Measurements from ENCODE around the gene IRF4.
"Not testable (repeated sequence)": the region's sequence is repeated elsewhere in the genome, so short reads cannot be mapped to it uniquely, and the experiment has no call there.

IRF4 gene

DNA sequence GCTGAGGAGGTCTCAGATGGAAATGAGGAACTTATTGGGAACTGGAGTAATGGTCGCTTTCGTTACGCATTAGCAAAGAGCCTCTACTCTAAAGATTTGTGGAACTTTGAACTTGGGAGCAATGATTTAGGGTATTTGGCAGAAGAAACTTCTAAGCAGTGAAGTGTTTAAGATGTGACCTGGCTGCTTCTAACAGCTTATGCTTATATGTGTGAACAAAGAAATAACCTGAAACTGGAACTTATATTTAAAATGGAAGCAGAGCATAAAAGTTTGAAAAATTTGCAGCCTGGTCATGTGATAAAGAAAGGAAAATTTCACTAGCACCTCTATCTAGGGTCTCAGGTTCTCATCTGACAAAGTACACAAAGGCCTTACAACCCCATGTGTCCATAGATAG lies 23.5 kb downstream of the IRF4 start:
- in situ Hi-C loops (cut with MboI; ENCODE audit: low sequenced_read_pairs) = no loop called here

- in situ Hi-C loops (cut with MboI; ENCODE audit: low sequenced_read_pairs) = no loop called here
These were observed 29.7 kb downstream of the IRF4 start for GRCh38 chr6:421211-421610.

DNA sequence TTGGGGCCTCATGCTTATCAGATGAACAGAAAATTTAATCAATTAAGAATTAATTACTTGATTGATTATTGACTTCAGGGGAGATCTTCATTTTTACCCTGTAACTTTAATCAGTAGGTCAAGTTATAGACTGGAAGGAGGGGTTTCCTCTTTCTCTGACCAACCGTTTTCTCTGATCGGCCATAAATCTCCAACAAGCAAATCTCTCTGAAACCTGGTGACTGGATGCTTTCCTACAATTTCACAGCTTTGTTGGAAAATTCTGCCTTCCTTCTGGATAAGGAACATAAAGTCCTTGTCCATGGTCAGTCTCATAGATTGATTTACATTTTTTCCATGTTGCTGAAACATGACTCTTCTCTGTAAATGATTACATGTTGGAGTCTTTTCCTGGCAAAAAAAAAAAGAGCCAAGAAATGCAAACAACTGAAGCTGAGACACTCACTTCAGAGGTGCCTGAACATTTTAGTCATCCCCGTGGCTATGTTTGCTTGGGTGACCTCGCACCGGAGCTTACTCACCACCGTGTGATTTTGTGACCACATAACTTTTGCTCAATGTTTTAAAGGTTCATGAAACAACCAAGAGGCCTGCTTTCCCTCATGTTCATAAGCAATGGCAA lies 31.0 kb downstream of the IRF4 start:
- in situ Hi-C loops (cut with MboI; ENCODE audit: low sequenced_read_pairs) = no loop called here

- in situ Hi-C loops (cut with MboI; ENCODE audit: low sequenced_read_pairs) = no loop called here
These were observed 31.7 kb downstream of the IRF4 start for GRCh38 chr6:423055-423798.

DNA sequence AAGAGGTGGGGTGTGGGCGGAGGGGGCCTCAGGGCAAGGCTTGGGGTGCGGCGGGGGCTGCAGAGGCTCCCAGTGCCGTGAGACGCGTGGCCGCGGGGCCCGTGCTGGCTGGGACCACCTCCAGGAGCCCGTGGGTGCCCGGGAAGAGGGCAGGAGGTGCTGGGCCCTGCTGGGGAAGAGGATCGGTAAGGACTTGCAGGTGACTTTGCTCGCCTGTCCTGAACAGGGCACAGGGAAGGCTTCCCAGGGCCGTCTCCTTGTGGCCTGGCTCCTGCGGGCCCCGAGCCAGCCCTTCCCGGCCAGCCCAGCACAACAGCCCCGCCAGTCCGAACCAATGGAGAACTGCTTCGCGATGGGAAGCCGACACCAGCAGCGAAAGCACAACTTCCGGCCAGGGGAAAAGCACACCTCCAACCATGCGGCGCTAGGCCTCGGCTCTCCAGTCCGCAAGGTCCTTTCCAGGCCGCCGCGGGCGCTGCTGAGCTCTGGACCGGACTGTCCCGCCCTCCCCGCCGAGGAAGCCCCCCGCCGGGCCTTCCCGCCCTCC lies 32.3 kb downstream of the IRF4 start:
- in situ Hi-C loops (cut with MboI; ENCODE audit: low sequenced_read_pairs) = no loop called here

DNA sequence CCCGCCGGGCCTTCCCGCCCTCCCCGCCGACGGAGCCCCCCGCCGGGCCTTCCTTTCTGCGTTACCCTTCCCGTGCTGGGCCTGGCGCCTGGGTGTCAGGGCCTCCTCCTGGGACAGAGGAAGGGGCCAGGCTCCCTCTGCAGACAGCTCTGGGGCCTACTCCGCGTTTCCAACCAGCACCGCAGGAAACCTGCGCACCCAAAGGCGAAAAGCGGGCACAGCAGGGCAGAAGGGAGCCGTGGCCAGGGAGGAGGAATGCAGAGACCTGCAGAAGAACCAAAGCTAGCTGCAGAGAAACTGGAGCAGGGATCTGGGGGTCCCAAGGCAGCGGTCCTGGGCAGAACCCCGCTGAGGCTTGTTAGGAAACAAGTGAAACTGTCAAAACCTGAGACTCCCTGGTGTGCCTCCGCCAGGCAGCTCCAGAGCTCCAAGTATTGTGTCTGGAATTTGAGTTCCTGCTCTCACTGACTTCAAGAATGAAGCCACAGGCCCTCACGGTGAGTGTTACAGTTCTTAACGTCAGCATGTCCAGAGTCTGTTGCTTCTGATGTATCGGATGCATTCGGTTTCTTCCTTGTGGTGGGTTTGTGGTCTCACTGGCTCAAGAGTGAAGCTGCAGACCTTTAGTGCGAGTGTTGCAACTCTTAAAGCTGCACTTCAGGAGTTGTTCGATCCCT lies 33.3 kb downstream of the IRF4 start:
- in situ Hi-C loops (cut with MboI; ENCODE audit: low sequenced_read_pairs) = no loop called here

DNA sequence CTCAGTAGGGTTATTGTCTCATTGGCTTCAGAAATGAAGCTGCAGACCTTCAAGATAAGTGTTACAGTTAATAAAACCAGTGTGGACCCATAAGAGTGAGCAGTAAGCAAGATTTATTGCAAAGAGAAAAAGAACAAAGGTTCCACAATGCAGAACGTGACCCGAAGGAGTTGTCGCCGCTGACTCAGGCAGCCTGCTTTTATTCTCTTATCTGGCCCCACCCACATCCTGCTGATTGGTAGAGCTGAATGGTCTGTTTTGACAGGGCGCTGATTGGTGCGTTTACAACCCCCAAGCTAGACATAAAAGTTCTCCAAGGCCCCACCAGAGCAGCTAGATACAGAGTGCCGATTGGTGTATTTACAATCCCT lies 33.9 kb downstream of the IRF4 start:
- in situ Hi-C loops (cut with MboI; ENCODE audit: low sequenced_read_pairs) = not testable (repeated sequence)

GRCh38 chr6:426198-426738 lies 34.7 kb downstream of the IRF4 start:
- in situ Hi-C loops (cut with MboI; ENCODE audit: low sequenced_read_pairs) = not testable (repeated sequence)

DNA sequence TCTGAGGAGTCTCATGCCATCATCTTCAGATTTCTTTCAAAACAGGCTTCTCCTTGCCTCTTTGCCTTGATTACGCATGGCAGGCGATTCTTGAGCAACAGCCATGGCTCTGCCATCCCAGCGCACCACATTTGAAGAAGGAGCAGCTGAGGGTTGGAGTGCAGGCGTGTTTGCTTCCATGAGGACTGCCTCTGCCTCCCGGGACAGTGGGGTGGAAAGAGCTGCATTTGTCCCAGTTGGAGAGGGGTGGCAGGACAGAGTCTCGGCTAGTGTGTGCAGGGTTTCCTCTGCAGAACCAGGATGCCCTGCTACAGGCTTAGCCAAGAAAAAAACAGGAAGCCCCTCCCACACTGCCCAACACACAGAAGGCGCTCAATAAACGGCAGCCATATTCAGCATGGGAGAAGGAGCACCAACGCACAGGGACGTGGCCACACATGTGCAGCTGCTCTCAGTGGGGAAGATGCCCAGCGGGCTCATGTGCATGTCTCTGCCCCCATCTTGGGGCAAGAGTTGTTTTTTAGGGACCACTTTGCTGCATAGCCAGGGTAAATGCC lies 36.6 kb downstream of the IRF4 start:
- in situ Hi-C loops (cut with MboI; ENCODE audit: low sequenced_read_pairs) = no loop called here

DNA sequence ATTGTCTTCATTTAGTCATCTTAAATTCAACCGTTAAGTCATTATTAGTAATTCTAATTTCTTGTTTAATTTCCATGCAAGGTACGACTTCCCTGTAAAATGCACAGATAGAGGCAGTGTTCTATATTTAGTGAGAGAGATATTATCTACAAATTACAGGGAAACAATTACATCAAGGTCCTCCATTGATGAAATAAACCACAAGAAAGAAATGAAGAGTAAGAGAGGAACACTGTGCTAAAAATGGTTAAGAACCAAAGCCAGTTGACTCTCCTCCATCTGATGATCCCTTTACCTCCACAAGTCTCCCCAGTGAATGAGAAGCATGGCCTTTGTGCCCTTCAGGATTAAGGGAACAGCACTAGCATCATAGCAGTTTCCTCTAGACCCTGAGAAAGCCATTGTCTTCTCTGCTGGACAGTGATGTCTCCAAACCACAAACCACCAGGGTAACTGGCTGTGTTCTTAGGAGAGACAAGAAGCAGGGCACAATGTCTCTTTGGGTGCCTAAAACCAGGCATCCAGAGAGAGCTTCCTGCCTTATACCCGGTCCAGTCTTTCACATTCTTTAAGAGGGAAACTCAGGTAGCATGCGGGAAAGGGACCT lies 38.1 kb downstream of the IRF4 start:
- in situ Hi-C loops (cut with MboI; ENCODE audit: low sequenced_read_pairs) = no loop called here

GRCh38 chr6:431504-431903 lies 40.0 kb downstream of the IRF4 start:
- in situ Hi-C loops (cut with MboI; ENCODE audit: low sequenced_read_pairs) = no loop called here

DNA sequence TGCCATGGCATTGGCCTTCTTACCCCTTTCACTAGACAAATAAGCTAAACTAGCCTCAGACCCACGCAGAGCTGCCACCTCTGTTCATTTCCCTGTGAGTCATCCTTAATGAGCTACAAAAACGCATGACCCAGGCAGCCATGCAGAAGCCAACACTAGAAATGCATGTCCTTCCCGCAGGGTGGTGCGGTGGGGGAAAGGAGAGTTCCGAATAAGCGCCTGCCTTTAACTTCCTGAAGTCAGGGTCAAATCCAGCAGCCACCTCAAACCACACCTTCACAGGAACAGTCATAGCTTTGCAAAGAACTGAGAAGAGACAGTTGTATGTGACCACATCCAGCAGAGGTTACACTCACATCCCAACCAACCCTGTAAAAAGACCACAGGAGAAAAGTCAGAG lies 40.4 kb downstream of the IRF4 start:
- in situ Hi-C loops (cut with MboI; ENCODE audit: low sequenced_read_pairs) = no loop called here

DNA sequence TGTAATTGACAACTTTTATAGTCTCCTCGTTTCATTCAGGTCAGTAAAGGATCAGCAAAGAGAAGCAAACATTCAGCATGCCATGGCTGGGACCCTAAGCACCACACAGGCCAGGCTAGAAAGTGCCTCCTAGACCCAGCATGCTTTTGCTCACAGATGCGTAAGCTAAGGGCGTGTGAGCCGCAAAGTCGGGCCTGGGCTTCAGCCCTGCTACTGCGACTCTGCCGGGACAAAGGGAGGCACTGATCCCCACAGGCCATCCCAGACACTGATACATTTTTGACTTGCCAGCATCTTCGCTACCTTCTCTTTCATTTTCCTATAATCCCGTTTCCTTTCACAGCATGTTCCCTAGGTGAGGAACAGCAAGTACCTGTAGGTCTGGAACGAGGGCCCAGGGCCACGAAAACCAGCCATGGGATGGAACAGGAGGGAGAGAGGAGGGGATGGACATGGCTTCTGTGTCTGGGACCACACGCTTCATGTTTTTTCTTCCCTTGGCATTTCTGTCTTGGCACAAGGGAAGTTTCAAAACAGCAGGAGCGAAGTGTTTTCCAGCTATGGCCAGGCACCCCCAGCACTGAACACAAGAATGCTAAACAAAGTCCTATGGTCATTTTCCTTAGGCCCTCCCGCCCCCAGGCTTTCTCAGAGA lies 42.6 kb downstream of the IRF4 start:
- in situ Hi-C loops (cut with MboI; ENCODE audit: low sequenced_read_pairs) = no loop called here

DNA sequence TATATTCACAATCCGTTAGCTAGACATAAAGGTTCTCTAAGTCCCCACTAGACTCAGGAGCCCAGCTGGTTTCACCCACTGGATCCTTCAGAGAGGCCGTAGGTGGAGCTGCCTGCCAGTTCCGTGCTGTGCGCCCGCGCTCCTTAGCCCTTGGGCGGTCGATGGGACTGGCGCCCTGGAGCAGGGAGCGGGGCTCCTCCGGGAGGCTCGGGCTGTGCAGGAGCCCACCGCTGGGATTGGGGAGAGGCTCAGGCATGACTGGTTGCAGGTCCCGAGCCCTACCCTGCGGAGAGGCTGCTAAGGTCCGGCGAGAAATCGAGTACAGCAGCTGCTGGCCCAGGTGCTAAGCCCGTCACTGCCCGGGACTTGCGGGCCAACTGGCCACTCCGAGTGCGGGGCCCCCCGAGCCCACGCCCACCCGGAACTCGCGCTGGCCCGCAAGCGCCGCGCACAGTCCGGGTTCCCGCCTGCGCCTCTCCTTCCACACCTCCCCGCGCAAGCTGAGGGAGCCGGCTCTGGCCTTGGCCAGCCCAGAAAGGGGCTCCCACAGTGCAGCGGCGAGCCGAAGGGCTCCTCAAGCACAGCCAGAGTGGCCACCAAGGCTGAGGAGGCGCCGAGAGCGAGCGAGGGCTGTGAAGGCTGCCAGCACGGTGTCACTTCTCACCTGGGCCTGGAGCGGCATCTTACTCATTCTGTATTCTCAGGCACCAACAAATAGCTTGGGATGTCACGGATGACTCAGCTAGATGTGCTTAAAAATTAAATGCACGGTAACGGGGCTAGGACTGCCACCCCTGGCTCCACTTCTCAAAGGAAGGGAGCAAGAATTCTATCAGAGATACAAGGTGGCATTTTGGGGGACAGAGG lies 44.1 kb downstream of the IRF4 start:
- in situ Hi-C loops (cut with MboI; ENCODE audit: low sequenced_read_pairs) = no loop called here

DNA sequence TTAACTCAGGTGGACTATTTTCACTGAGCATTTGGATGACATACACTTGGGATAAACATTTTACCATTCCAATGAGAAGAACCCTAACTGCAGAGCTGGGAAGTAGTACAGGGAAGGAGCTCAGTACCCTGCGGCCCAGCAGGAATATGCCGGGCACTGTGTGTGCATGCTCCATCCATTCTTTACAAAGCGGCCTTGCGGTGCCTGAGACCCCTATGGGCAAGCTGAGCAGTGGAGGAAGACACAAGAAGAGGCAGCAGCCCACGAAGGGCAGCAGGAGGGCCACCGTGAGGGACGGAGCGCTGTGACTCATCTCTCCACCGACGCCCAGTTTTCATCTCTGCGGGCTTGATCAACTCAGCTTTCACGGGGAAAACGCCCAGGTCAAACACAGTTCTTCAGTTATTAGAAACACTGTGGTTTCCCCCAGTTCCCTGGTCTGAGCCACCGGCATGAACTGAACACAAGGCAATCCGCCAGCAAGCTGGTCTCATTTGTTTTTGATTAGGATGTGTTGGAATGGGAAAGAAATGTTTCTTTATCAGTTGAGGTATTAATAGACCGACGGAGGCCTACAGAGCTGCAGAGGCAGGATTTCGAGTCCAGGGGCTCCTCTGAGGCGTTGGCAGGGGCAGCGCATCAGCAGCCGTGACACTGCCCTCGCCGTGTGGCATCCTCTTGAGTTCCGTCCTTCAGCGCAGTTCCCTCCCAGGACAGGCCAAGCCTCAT lies 44.9 kb downstream of the IRF4 start:
- in situ Hi-C loops (cut with MboI; ENCODE audit: low sequenced_read_pairs) = no loop called here

DNA sequence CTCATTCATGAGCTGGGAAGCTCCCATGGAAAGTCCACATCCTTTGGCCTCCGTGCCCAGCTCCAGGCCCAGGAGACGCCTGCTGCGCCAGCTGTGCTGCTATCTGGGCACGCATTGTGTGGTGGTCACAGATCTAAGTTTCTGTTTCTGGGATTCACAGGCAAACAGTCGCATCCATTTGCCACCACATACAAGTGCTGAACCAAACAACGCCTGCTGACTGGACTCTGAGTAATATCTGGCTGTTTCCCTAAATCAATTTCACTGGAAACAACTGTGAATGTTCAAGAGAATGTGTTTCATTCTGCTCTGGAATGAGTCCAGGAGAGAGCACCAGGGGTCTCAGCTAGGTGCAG lies 45.5 kb downstream of the IRF4 start:
- in situ Hi-C loops (cut with MboI; ENCODE audit: low sequenced_read_pairs) = no loop called here

- in situ Hi-C loops (cut with MboI; ENCODE audit: low sequenced_read_pairs) = no loop called here
These were observed 47.1 kb downstream of the IRF4 start for GRCh38 chr6:438634-439170.

DNA sequence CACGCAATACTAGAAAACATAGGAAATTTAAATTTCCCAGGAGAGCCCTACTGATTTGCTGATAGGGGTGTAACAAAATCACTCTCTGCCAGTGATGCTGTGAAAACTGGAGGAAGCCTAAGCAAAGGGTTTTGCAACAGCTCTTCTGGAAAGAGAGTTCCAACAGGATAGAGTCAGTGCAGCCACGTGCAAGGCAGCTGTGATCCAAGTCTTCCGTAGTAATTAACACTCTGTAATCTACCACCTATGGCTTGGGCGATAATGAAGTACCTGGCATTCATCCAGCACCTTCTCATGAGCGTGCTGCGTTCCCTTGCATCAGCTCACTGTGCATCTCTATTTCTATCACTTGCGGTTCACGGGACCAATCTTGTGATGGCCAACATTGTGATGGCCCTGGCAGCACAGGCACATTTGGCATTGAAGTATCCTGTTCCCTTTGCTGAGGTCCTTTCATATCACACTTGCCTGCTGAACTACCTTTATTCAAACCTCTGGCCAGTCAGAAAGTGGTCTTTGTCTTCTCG lies 48.2 kb downstream of the IRF4 start:
- in situ Hi-C loops (cut with MboI; ENCODE audit: low sequenced_read_pairs) = no loop called here
